ENCODE measurements around the gene CEP68. TPM values are rescaled to one million over a fixed set of nuclear protein-coding genes. Genes with fewer than 3 reads are reported as not detected.

CEP68 gene
- polyA plus RNA-seq, 1 of the 3 experiments (the other 2 are of a cell fraction), result 6.2 TPM

DNA sequence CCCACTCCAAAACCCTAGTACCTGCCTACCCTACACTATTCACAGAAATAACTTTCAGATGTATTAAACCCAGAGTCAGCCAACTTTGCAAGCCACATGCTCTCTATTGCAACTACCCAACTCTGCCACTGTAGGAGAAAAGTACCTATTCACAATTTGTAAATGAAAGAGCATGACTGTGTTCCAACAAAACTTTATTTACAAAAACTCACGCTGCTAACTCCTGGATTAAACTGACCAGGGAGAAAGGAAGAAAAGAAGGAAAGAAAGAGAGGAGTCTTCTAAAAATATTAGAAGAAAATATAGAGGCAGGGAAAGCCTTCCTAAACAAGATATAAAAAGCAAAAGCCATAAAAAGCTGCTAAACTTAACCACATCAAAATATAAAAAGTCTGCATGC is 42.4 kb upstream of the CEP68 start:
- no peak overlapping the region for H3K4me3 ChIP-seq (ENCODE audit: low read depth in 2 of 2, low read length in 1 of 2)
- no peak overlapping the region for H3K9ac ChIP-seq
- no peaks in the 10 kb centered on the region for H3K9me3 ChIP-seq
- H3K4me1 ChIP-seq (ENCODE audit: control insufficient read depth in 1 of 2, insufficient read depth in 2 of 2, low read depth in 1 of 2, low read length in 1 of 2), result no peaks in the 10 kb centered on the region
- 92% methylated on average over 1 of the region's 1 CpG for WGBS (ENCODE audit: low lambda C conversion rate)
- no peaks in the 10 kb centered on the region for H3K27me3 ChIP-seq (ENCODE audit: insufficient read depth)
- H3K4me2 ChIP-seq, result no peak overlapping the region
- no peaks in the 10 kb centered on the region for H4K20me1 ChIP-seq (ENCODE audit: insufficient read depth)
- H3K36me3 ChIP-seq (replicated peaks in 1 of 2; ENCODE audit: control insufficient read depth in 1 of 2, insufficient read depth in 2 of 2, low read length in 1 of 2), result peaks cover 7 to 25% of the 10 kb centered on the region in 2 experiments
- CTCF ChIA-PET, result no interaction called here
- POLR2A ChIA-PET, result no interaction called here
- no peak overlapping the region for H2AFZ ChIP-seq (ENCODE audit: low read depth)
- no peaks in the 10 kb centered on the region for H3F3A ChIP-seq (replicated peaks; ENCODE audit: insufficient read depth)
- H3K9me2 ChIP-seq, result no peaks in the 10 kb centered on the region
- no peaks in the 10 kb centered on the region for H3K79me2 ChIP-seq (ENCODE audit: insufficient read depth)
- TF ChIP-seq EP300 (IDR thresholded peaks at IDR 0.05; ENCODE audit: borderline replicate concordance in 1 of 2, low read depth in 1 of 2, low read length in 1 of 2) (no peak), CTCF (IDR thresholded peaks at IDR 0.05) (no peak), USF2 (IDR thresholded peaks at IDR 0.05; ENCODE audit: borderline replicate concordance, low read depth, low read length) (no peak), TCF12 (IDR thresholded peaks at IDR 0.05) (no peak), USF1 (IDR thresholded peaks at IDR 0.05; ENCODE audit: borderline replicate concordance, low read depth) (no peak), EZH2phosphoT487 (IDR thresholded peaks at IDR 0.05; ENCODE audit: borderline replicate concordance, low read depth) (no peak), RXRA (IDR thresholded peaks at IDR 0.05; ENCODE audit: borderline replicate concordance, low read depth) (no peak), FOXJ3 (CRISPR knock-in tag; IDR thresholded peaks at IDR 0.05) (no peak), SMC3 (IDR thresholded peaks at IDR 0.05; ENCODE audit: low read depth, low read length) (no peak), FOSL2 (IDR thresholded peaks at IDR 0.05; ENCODE audit: borderline replicate concordance, low read depth) (no peak), JUND (IDR thresholded peaks at IDR 0.05) (no peak), NRF1 (IDR thresholded peaks at IDR 0.05; ENCODE audit: low read depth, low read length) (no peak), ELF1 (IDR thresholded peaks at IDR 0.05) (no peak), TEAD4 (IDR thresholded peaks at IDR 0.05; ENCODE audit: borderline replicate concordance, insufficient read depth) (no peak), MEF2A (IDR thresholded peaks at IDR 0.05; ENCODE audit: borderline replicate concordance, low read depth) (no peak), NFIC (IDR thresholded peaks at IDR 0.05; ENCODE audit: borderline replicate concordance) (no peak), FOXM1 (IDR thresholded peaks at IDR 0.05; ENCODE audit: low read depth) (no peak), CHD2 (IDR thresholded peaks at IDR 0.05; ENCODE audit: low read length, partially characterized antibody) (no peak), SIN3A (IDR thresholded peaks at IDR 0.05; ENCODE audit: borderline replicate concordance, low read depth, low read length) (no peak)
- TF ChIP-seq, protein P1, sequence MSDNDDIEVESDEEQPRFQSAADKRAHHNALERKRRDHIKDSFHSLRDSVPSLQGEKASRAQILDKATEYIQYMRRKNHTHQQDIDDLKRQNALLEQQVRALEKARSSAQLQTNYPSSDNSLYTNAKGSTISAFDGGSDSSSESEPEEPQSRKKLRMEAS (IDR thresholded peaks at IDR 0.05; ENCODE audit: low read depth), result no peak
- H3K27ac ChIP-seq (ENCODE audit: low read depth in 2 of 2, low read length in 1 of 2), result no peak overlapping the region
- no peak for DNase-seq
